K562 (cell line): Measurements from ENCODE around the gene PPP1R16B. TPM values are rescaled to one million over a fixed set of nuclear protein-coding genes. Genes with fewer than 3 reads are reported as not detected.

Experiments used
- CBX8 ChIP-seq: fragments of 200-600 bp; sonication (generic); IDR thresholded peaks from 2 replicates; pipeline ENCODE4 v1.6.1; 2012; ENCODE audit warnings: borderline replicate concordance, mixed run types, low read depth, mild to moderate bottlenecking, moderate library complexity, mixed read lengths, low read length, control low read depth, inconsistent platforms; ENCODE audit not compliant: poor library complexity, severe bottlenecking; ENCODE audit errors: extremely low read depth
- CEBPZ ChIP-seq: fragments of 150-350 bp; IDR thresholded peaks from 2 replicates; pipeline ENCODE4 v1.6.1; 2014; ENCODE audit warnings: low read depth, mild to moderate bottlenecking, low read length, borderline replicate concordance
- CXXC5 ChIP-seq: fragments of 250-450 bp; sonication (Bioruptor Pico); IDR thresholded peaks from 2 replicates; pipeline ENCODE4 v1.8.0; 2022; ENCODE audit warnings: inconsistent platforms, mild to moderate bottlenecking, moderate library complexity
- GABPA ChIP-seq: fragments of 200-800 bp; sonication (Bioruptor generic); conservative IDR thresholded peaks from 2 replicates; pipeline ENCODE4 v1.6.1; 2016; ENCODE audit warnings: low read depth, missing genetic modification characterization, missing compliant biosample characterization
- KDM4B ChIP-seq, 2 experiments: fragments of 450-650 bp in 1 of 2; sonication (generic) in 1 of 2; IDR thresholded peaks; 2 replicates each; pipeline ENCODE4 v1.6.1; 2016 to 2017; ENCODE audit warnings: borderline replicate concordance in 2 of 2, antibody characterized with exemption in 1 of 2, low read depth in 1 of 2, mild to moderate bottlenecking in 1 of 2
- MAX ChIP-seq: sonication (generic); formaldehyde crosslinking; IDR thresholded peaks from 2 replicates; pipeline ENCODE4 v1.9.0; 2022; ENCODE audit warnings: mild to moderate bottlenecking, missing genetic modification reagents
- MAZ ChIP-seq, 2 experiments: fragments of 450-650 bp in 1 of 2; sonication (generic) in 1 of 2; formaldehyde crosslinking; IDR thresholded peaks in 1 of 2; conservative IDR thresholded peaks in 1 of 2; 2 replicates each; pipeline versions ENCODE4 v1.4.0 to v1.5.0; 2020; ENCODE audit warnings: mild to moderate bottlenecking in 1 of 2, missing genetic modification reagents in 1 of 2
- NCOR1 ChIP-seq: fragments of 450-650 bp; IDR thresholded peaks from 2 replicates; pipeline ENCODE4 v1.6.1; 2016; ENCODE audit warnings: mild to moderate bottlenecking, moderate library complexity
- NR2F6 ChIP-seq: fragments of 450-650 bp; formaldehyde crosslinking; IDR thresholded peaks from 2 replicates; pipeline ENCODE4 v1.4.0; 2020; ENCODE audit warnings: mild to moderate bottlenecking
- SMAD4 ChIP-seq: fragments of 250-450 bp; sonication (Bioruptor Pico); conservative IDR thresholded peaks from 2 replicates; pipeline ENCODE4 v1.8.0; 2021; ENCODE audit warnings: inconsistent platforms, mild to moderate bottlenecking, moderate library complexity
- SP1 ChIP-seq: sonication (generic); formaldehyde crosslinking; IDR thresholded peaks from 2 replicates; pipeline ENCODE4 v1.8.1; 2022; ENCODE audit warnings: mild to moderate bottlenecking, missing genetic modification reagents
- TFAP4 ChIP-seq: sonication (generic); formaldehyde crosslinking; IDR thresholded peaks from 2 replicates; pipeline ENCODE4 v1.8.0; 2022; ENCODE audit warnings: missing genetic modification reagents, mild to moderate bottlenecking, moderate library complexity, borderline replicate concordance
- ZBTB26 ChIP-seq: fragments of 450-650 bp; formaldehyde crosslinking; IDR thresholded peaks from 2 replicates; pipeline ENCODE4 v1.4.0; 2022; ENCODE audit warnings: missing genetic modification characterization
- ZNF184 ChIP-seq: sonication (generic); formaldehyde crosslinking; IDR thresholded peaks from 2 replicates; pipeline ENCODE4 v1.5.0; 2020; ENCODE audit warnings: missing genetic modification reagents
- ZNF316 ChIP-seq: fragments of 450-650 bp; IDR thresholded peaks from 2 replicates; pipeline ENCODE4 v1.6.1; 2016
- ZNF347 ChIP-seq: fragments of 450-650 bp; formaldehyde crosslinking; IDR thresholded peaks from 2 replicates; pipeline ENCODE4 v1.4.0; 2020; ENCODE audit warnings: low read depth, mild to moderate bottlenecking, moderate library complexity
- ZNF764 ChIP-seq: fragments of 250-450 bp; sonication (Bioruptor Pico); IDR thresholded peaks from 2 replicates; pipeline ENCODE4 v1.4.0; 2020; ENCODE audit warnings: low read depth, mild to moderate bottlenecking, moderate library complexity
- polyA plus RNA-seq, 8 experiments: library from polyadenylated mRNA; depleted of rRNA in 4 of 8; stranded (reverse) in 5 of 8; unstranded in 3 of 8; fragments of >200 nt; fragmentation: Nextera tagmentation in 2 of 8; fragmentation: Illumina TruSeq in 1 of 8; extraction: Ambion mirVana in 2 of 8; extraction: Trizol in 1 of 8; gene quantifications; 2 replicates each; pipeline versions ENCODE4 v1.2.1 to v1.2.3, GENCODE V29; 2011 to 2014; ENCODE audit warnings: inconsistent platforms in 1 of 8, missing spikeins in 1 of 8
- total RNA-seq, 7 experiments: library from RNA; depleted of rRNA in 6 of 7; stranded (reverse); fragments of >200 nt in 6 of 7; fragmentation: Illumina TruSeq in 2 of 7; extraction: Trizol in 2 of 7; gene quantifications; 2 replicates each; pipeline versions ENCODE4 v1.2.1 to v1.2.3, GENCODE V29; 2011 to 2021; ENCODE audit warnings: low replicate concordance in 1 of 7

PPP1R16B gene
- total and polyA plus RNA-seq, 9 of the 15 experiments (the other 6 are each of a cell fraction or from before 2014, with no cell fraction given) = 1.5 to 11.5 (median 6.8) TPM

GRCh38 chr20:38790200-38791053, 15.1 kb upstream of the PPP1R16B start (continued):
- no peak for TF ChIP-seq ZNF347 (CRISPR knock-in tag)
- no peak for TF ChIP-seq ZNF764 (CRISPR knock-in tag)
- no peak for TF ChIP-seq TFAP4
- no peak for TF ChIP-seq SP1 (CRISPR knock-in tag)
- no peak for TF ChIP-seq CEBPZ
- TF ChIP-seq MAX (CRISPR knock-in tag) = 0 out of 2 replicates have a peak, but pooled peaks have one; percentile 2
- 0 out of 2 replicates have a peak, but pooled peaks have one; percentile 27 for TF ChIP-seq CXXC5
- no peak for TF ChIP-seq ZBTB26 (CRISPR knock-in tag)
- TF ChIP-seq SMAD4 (CRISPR knock-in tag) = no peak
- TF ChIP-seq ZNF316 = no peak
- no peak for TF ChIP-seq KDM4B (IDR thresholded peaks at IDR 0.05; ENCODE audit: borderline replicate concordance in 2 of 2, low read depth in 1 of 2)
- 0 out of 4 replicates have a peak, but pooled peaks of 1 of the 2 experiments have one; percentile 31 for TF ChIP-seq MAZ (CRISPR knock-in tag; conservative IDR thresholded peaks at IDR 0.05 in 1 of 2, IDR thresholded peaks at IDR 0.05 in 1 of 2)
- no peak for TF ChIP-seq NR2F6 (CRISPR knock-in tag)
- TF ChIP-seq ZNF184 (CRISPR knock-in tag) = no peak
- TF ChIP-seq CBX8 = no peak
- no peak for TF ChIP-seq GABPA (tag)
- no peak for TF ChIP-seq NCOR1
